Activated CD4-positive, CD25-positive, alpha-beta regulatory T cell (primary cell): Measurements from ENCODE around the gene ST8SIA4.

Source experiments
- DNase-seq, 4 experiments: peaks; one replicate each; lab custom pipeline; 2025; lab: John Stamatoyannopoulos, UW

Gene ST8SIA4

GRCh38 chr5:100903039-100903887 is at the start of gene ST8SIA4:
Gene ST8SIA4, minus strand, starts transcription at chr5:100903282. Its CDS starts 327 bp downstream, at chr5:100902955.
- DNase-seq, result peak; percentile 65 to 87 (median 82)

DNA sequence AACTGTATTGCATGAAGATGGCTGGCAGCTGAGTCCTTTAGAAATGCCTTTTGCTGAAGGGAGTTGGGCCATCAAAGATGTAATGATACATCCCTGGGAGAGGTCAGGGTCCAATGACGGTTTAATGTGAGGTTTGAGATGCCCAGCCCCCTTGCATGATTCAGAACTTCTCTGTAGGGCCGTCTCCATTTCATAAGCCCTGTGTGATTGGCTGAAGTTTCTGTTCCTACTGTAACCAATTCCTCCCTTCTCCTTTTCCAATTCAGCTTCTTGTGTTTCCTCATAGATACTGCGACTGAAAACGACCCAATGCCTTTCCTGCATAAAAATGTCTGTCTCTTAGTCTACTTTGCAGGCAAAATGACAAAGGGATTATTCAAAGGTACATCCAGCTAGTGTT is 47.9 kb upstream of the ST8SIA4 start:
- no peak for DNase-seq

GRCh38 chr5:100913298-100913697 is 10.2 kb upstream of the ST8SIA4 start:
- no peak for DNase-seq

DNA sequence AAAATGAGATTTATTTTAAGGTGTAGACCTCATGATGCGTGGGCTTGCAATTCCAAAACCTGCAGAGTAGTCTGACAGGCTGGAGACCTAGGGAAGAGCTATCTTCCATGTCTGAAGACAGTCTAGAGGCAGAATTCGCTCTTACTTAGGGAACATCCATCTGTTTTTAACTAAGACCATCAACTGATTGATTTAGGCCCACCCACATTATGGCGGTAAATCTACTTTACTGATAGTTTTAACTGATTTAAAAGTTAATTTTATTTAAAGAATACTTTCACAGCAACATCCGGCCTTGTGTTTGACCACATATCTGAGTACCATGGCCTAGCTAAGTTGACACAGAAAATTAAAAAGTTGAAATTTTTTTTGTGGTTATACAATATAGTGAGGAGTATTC is 6.0 kb upstream of the ST8SIA4 start:
- DNase-seq, result no peak

DNA sequence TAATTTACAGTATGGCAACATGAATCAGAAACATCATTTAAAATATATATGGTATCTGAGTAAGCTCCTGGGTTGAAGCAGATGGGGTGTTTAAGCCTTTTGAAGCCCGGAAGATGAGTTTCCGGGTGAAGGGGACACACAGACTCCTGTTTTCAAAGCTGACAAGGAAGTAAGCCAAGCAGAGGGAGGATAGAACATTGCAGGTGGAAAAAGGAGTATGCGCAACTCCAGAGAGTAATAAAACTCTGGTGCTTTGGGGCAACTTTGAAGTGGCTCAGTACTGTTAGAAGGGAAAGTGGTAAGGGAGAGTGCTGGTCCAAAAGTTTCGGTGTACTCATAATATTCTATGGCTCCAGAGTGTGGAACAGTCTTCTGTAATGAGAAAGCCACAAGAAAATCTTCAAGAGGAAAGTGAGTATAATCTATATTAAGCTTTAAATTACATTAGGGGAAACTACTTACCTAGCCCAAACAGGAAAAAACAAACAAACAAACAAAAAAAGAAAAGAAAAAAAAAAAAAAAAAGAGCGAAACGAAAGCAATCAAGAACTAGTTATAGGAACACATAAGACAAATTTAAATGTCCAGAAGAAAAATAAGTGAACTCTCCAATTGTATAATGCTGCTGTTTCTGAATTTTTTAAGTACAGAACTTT is 2.3 kb upstream of the ST8SIA4 start:
- DNase-seq, result no peak

DNA sequence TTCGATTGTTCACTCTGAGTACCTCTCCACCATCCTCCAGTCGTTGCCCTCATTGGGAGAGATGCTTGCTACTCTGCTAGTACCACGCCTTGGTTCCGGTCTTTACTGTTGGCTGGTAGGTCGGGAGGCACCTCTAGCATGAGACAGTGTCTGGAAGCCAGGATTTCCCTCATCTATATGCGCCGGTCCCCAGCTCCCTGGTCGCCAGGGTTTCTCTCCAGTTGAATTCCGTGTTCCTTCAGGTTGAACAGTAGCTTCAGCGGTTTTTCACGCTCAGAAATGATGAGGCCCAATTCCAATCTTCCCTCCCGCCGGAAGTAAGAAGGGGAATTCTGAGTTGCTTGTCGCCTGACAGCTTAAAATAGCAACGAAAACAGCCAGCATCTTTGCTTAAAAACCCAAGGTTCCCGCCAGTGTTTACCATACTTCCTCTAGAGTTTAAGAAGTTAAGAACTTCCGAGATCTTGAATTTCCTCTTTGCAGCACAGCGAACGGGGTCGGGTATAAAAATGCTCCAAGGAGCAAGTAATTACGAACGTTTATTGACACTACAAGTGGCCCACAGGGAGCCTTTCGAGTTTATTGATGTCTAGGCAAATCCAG is 1.3 kb upstream of the ST8SIA4 start:
- DNase-seq, result peak in 3 of 4 experiments; percentile 6 to 12 (median 7)

GRCh38 chr5:100902440-100903038 is 543 bp downstream of the ST8SIA4 start:
- peak in 1 of 4 experiments; percentile 8 for DNase-seq

DNA sequence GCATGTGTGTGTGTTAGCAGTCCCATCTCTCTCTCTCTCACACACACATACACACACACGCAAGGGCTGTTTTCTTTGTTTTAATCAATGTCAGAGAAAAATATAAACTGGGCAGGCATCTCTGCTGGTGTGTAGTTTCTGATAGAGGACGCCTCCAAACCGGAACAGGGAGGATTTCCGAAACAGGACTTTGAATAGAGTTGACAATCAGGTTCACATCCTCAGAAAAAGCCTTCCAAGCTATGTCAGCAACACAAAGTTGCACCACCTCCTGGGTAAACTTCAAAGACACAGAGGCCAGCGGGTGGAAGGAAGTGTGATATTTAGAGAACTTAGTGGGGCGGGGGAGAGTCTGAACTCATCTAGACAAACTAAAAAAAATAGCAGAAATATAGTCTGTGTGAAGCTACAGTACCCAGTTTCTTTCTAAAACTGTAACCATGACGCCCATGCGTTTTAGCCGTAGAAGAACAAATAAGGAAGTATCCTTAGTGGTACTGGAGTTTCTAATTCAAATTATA is 1.2 kb downstream of the ST8SIA4 start:
- DNase-seq, result peak in 2 of 4 experiments; percentile 24

DNA sequence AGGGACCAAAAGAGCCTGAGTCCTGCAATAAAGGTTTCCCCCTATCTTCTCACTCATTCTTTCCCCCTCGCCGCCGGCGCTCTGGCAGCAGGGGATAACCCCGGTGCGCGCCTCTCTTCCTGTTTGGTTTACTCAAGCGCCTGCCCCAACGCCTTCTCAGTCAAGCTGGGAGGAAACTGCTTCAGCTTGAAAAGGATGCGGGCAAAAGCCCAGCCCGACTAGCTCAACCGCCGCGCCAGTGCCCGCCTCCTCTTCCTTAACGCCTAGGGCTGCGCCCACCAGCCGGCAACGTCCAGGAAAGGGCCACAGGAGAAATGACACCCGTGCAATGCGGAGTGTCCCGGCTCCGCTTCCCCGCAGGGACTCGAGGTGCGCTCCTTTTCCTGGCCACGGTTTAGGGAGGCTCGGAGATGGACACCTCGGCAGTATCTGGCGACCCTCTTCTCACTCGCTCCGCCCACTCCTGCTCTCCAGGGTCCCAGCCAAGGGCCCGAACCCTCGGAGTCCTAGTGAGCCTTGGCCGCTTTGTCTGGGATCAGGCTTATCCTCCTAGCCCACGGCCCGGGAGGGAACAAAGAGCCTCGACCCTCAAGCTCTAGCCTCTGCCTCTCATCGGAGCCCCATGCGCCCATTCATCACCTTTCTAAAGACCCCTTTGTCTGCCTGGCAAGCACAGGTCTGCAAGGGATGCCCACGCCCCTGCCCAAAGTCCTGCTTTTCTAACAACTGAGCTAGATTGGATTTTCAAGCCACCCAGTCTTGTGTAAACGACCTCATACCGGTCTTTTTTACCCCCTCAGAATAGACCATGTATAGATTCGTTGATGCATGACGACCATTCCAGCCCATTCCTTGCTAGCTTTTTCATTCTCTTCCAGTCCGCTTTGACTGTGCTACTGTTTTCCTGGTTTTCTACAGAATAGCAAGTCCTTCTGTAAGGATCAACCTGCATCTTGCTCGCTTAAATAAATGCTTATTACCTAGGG is 2.0 kb downstream of the ST8SIA4 start:
- DNase-seq, result peak; percentile 68 to 81 (median 75)

DNA sequence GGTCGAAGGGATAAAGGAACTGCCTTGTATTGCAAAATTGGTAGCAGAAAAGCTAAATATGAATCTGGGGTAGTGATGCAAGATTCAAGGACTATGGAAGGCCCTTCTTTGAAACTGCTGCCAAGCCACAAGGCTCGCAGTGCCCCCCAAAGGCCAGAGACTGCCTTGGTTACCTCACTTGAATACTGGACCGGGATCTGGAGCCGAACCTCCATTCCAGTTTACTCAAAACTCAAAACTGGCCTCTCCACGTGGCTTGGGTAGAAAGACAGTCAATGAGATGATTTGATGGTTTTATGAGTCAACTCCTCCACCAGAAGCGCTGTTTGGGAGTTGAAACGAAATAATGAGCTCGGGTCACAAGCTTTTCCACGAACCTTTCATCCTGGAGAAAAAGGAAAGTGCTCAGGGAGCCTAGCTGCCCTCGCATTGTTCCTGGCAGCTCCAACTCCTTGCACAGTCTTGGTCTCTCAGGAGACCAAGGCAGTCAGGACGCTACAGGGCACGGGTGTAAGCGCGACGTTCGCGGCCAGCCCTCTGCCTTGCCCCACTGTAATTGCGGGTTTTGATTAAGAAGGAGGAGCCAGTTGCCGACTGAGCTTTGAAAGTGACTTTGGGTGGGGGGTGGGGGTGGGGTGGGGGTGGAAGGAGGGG is 2.8 kb downstream of the ST8SIA4 start:
- DNase-seq, result peak in 2 of 4 experiments; percentile 45 to 68

DNA sequence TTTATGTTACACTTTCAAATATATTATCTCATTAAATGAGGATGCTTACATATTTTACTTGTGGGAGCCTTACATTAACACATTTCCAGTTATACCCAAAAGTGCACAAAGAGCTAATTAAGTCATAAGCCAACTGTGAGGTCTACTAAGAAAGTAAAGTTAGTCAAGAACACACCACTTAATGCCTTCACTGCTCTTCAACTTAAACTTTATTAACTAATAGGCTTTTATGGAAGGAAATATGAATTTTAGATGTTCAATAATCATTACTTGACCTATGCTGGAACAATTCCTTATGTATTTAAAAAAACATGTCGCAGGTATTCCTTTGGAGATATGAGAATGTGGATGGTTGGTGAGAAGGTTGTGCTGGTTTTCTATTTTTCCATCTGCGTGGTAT is 3.4 kb downstream of the ST8SIA4 start:
- DNase-seq, result no peak

GRCh38 chr5:100898504-100899346 is 4.4 kb downstream of the ST8SIA4 start:
- no peak for DNase-seq

DNA sequence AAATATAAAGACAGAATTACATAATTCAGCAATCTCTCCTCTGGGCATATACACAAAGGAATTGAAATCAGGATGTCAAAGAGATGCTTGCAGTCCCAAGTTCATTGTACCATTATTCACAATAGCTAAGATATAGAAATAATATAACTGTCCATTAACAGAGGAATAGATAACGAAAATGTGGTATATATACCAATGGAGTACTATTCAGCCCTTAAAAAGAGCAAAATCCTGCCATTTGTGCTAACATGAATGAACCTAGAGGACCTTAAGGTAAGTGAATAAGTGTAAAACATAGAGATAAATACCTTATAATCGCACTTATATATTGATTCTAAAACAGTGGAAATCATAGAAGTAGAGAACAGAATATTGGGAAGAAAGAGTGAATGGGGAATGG is 7.0 kb downstream of the ST8SIA4 start:
- no peak for DNase-seq

DNA sequence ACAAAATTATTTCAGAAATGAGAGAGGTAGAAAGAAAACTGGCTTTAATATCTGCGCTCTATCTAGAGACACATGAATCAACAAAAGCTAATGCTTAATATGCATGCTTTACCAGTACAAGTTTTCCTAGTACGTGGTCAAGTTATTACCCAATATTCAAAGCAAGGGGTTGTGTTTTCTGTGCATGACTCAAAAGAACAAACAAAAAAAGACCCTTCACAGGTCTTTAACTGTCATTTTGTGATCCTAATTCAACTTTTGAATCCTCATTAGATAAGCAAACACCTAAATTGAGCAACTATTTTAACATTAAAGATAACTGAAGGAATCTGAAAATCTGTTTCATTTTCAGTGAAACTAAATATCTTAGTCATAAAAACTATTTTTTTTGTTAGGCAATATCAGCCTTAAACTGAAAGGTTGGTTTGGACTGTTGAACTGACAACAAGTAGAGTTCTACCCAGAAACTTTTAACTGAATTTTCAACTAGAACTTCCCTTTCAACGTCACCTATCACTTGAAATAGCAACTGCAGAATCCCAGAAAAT is 12.5 kb downstream of the ST8SIA4 start:
- DNase-seq, result no peak

GRCh38 chr5:100889896-100890295 is 13.2 kb downstream of the ST8SIA4 start:
- no peak for DNase-seq

DNA sequence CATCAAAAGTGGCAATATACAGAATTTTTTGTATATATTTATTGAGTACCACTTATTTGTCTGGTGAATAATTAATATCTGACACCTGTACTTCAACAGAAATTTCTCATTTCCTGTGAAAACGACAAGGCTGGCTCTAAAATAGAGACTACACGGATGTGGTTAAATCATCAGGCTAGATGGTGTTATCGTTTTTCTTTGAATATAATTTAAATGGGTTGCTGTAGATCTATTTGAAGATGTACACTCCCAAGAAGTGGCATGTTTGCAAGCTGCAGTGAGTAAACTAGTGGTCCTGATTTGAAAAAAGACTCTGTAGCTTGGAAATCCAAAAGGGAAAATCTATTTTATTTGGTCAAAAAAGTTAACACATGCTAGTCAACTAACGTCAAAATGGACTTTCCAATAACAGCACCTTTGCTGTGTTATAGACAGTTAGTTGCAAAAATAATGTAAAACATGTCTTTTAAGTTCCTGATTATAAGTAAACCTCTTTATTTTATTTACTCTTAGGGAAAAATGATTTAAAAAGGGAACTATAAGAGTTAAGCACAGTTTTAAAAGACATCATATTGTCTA is 13.8 kb downstream of the ST8SIA4 start:
- no peak for DNase-seq

DNA sequence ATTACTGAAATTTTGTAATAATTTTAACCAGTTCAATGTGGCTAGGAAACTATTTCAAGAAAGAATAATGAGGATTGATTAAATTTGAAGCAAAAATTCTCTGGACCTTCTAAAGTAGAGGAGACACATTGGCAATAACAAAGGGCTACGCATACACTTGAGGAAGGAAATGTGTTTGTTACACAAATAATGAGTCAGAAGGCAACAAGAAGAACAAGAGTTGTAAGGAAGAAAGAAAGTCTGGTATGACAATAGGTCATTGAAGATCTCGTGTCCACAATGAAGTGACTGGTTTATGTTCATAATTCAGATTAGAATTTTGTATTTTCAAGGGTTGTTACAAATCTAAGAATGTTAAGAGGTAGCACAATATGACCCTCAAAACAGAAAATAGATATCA is 25.8 kb downstream of the ST8SIA4 start:
- DNase-seq, result no peak

GRCh38 chr5:100872408-100873190 is 30.5 kb downstream of the ST8SIA4 start:
- no peak for DNase-seq
